Keratinocyte (primary cell): ENCODE measurements around the gene S100A1.

Experiments used
- CTCF ChIP-seq, 3 experiments: IDR thresholded peaks in 1 of 3; conservative IDR thresholded peaks in 1 of 3; optimal IDR thresholded peaks in 1 of 3; 2 replicates in 2 of 3; 3 replicates in 1 of 3; pipeline versions ENCODE3 to v1.5.1; 2011; ENCODE audit warnings: low read length in 3 of 3, mild to moderate bottlenecking in 3 of 3, moderate library complexity in 2 of 3, control low read depth in 1 of 3, inconsistent platforms in 1 of 3; ENCODE audit not compliant: insufficient read depth in 2 of 3; ENCODE audit errors: extremely low read depth in 1 of 3
- EZH2 ChIP-seq: IDR thresholded peaks from one replicate; pipeline ENCODE4 v1.6.1; 2012; ENCODE audit warnings: inconsistent platforms, mild to moderate bottlenecking, low read length, moderate library complexity

- no peak for TF ChIP-seq CTCF (optimal IDR thresholded peaks at IDR 0.05 in 1 of 3, IDR thresholded peaks at IDR 0.05 in 1 of 3, conservative IDR thresholded peaks at IDR 0.05 in 1 of 3; ENCODE audit: extremely low read depth in 1 of 3, insufficient read depth in 2 of 3, low read length in 3 of 3)
- no peak for TF ChIP-seq EZH2
These were observed 49.7 kb upstream of the S100A1 start for GRCh38 chr1:153578490-153578889.
